GM19372 (cell line): Measurements from ENCODE around the gene MSGN1.
A peak's percentile ranks its signal among the peaks of the same experiment; 100 is the strongest.
"Not testable (repeated sequence)": the region's sequence is repeated elsewhere in the genome, so short reads cannot be mapped to it uniquely, and the experiment has no call there.

ENCODE experiments used
- ATAC-seq: cut with Tn5 transposase; IDR thresholded peaks from one replicate; pipeline ENCODE4 v1.9.1; 2021; ENCODE audit warnings: mild to moderate bottlenecking, low read depth, moderate library complexity; ENCODE audit not compliant: unreplicated experiment

MSGN1 gene

GRCh38 chr2:17804358-17804757 lies 11.9 kb upstream of the MSGN1 start:
- peak; percentile 65 for ATAC-seq

DNA sequence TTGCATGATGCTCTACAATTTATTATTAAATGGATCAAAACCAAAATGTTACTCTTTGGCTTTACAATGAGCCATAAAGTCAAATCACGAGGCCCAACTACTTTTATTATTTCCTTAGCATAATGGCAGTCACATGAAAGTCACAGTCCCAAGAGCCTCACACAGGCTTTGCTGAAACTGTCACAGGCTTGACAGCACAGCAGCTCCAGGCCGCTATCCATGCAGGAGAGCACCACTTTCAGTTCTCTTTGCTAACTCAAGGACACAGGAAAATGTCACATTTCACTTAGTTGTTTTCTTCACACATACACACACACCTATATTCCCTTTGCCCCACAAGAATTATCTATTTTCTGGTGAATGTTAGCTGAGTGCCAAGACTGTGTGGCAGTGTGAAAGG lies 11.1 kb upstream of the MSGN1 start:
- no peak for ATAC-seq

- no peak for ATAC-seq
These were observed 10.4 kb upstream of the MSGN1 start for GRCh38 chr2:17805717-17806363.

GRCh38 chr2:17813010-17813741 lies 3.1 kb upstream of the MSGN1 start:
- ATAC-seq, result peak; percentile 30

DNA sequence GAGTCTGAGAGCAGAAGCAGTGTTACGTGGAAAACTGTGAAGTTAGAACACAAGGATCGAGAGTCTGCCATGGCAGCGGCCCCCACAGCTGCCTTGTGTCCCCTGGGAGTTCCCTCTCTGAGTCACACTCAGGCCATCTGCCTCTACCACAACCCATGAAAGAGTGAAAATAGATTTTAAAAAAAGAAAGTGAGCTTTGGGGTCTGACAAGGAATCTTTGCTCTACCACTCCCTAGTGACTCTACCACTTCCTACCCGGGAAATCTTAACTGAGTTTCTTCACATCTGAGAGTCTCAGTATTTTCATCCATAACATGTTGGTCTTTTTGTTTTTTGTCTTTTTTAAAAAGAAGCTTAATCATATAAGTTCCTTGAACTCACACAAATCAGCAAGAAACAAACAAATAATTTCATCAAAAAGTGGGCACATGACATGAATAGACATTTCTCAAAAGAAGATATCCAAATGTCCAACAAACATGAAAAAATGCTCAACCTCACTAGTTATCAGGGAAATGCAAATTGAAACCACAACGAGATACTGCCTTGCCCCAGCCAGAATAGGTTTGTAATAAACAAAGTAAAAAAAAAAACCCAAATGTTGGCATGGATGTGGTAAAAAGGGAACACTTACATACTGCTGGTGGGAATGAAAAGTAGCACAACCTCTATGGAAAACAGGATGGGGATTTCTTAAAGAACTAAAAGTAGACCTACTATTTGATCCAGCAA lies 2.4 kb upstream of the MSGN1 start:
- ATAC-seq, result peak; percentile 81

DNA sequence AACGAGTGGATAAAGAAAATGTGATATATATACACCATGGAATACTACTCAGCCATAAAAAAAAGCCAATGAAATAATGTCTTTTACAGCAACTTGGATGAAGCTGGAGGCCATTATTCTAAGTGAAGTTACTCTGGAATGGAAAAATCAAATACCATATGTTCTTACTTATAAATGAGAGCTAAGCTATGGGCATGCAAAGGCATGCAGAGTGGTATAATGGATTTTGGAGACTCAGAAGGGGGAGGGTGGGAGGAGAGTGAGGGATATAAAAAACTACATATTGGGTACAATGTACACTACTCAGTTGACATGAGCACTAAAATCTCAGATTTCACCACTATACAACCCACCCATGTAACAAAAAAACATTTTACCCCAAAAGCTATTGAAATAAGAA lies 1.7 kb upstream of the MSGN1 start:
- ATAC-seq, result no peak

- no peak for ATAC-seq
These were observed 634 bp upstream of the MSGN1 start for GRCh38 chr2:17815468-17816184.

- no peak for ATAC-seq
These were observed 2.1 kb downstream of the MSGN1 start for GRCh38 chr2:17818235-17818815.

GRCh38 chr2:17821080-17821479 lies 4.8 kb downstream of the MSGN1 start:
- no peak for ATAC-seq

DNA sequence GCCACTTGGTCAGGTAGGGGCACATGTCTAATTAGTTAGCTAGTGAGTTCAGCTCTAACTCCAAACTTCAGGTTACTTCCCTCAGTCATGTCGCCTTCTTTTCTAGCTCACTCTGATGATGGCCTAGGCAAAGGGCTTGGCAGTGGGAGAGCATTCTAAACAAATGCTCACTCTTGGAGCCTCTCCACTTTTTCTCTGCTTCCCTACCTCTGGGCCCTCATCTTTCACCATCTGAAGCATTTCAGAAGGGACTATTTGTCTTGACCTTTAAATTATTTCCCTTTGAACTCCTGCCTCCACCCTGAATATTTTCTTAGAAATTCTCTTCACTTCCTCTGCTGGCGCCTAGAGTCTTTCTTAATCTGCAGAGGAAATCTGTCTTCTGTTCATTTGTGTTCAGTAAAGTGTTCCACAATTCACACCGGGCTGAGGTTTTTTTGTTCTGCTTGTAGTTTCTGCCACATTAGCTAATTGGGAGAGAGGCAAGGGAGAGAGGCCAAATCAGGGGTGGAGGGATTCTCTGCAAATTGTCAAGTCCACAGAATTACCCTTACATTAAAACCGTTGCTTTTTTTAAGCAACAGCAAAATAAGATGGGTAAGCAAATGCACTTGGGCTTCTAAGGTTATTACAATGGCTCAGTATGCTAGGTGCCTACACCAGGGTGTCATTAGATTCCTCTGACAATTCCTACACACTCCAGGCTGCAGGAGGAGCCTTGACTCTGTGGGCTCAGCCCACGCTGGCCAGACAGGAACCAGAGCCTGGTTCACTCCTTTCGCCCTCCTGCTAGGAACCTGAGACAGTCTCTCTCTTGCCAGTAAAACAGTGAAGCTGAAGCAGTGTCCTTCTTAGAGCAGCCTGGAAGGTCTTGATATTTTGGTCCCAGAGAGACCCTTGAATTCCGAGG lies 5.5 kb downstream of the MSGN1 start:
- peak; percentile 32 for ATAC-seq

- ATAC-seq, result peak; percentile 42
These were observed 6.3 kb downstream of the MSGN1 start for GRCh38 chr2:17822445-17823117.

DNA sequence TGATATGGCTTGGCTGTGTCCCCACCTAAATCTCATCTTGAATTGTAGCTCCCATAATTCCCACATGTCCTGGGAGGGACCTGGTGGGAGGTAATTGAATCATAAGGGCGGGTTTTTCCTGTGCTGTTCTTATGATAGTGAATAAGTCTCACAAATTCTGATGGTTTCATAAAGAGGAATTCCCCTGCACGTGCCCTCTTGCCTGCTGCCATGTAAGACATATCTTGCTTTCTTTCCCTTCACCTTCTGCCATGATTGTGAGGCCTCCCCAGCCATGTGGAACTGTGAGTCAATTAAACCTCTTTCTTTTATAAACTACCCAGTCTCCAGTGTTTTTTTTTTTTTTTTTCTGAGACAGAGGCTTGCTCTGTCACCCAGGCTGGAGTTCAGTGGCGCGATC lies 7.4 kb downstream of the MSGN1 start:
- not testable (repeated sequence) for ATAC-seq

DNA sequence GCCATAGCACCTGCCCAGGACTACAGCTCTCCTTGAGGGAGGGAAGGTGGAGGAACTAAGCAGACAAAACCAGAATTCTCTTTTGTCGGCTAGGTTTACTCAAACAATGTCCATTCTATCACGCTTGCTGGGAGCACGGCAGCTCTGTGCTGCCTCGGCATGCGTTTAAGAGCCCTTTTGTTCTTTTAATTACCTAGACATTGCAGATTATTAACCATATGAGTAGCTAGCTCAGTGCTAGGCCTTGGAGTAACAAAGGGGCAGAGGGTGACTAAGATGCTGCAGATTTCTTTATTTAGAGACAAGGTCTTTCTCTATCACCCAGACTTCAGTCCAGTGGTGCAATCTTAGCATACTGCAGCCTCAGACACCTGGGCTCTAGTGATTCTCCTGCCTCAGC lies 11.1 kb downstream of the MSGN1 start:
- no peak for ATAC-seq

DNA sequence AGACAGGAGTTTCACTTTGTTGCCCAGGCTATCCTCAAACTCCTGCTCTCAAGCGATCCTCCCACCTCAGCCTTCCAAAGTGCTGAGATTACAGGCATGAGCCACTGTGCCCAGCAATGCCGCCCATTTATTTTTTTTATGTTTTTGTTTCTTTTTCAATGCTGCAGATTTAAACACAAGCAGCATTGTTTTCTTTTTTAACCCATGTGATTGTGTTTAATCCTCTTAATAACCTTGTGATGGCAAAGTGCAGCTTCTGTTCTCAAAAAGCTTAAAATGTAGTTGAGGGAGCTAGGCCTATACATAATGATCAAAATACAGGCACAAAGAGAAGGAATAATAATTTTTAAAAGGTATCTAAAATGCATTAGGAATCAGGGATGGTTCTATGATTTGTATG lies 11.5 kb downstream of the MSGN1 start:
- ATAC-seq, result no peak

DNA sequence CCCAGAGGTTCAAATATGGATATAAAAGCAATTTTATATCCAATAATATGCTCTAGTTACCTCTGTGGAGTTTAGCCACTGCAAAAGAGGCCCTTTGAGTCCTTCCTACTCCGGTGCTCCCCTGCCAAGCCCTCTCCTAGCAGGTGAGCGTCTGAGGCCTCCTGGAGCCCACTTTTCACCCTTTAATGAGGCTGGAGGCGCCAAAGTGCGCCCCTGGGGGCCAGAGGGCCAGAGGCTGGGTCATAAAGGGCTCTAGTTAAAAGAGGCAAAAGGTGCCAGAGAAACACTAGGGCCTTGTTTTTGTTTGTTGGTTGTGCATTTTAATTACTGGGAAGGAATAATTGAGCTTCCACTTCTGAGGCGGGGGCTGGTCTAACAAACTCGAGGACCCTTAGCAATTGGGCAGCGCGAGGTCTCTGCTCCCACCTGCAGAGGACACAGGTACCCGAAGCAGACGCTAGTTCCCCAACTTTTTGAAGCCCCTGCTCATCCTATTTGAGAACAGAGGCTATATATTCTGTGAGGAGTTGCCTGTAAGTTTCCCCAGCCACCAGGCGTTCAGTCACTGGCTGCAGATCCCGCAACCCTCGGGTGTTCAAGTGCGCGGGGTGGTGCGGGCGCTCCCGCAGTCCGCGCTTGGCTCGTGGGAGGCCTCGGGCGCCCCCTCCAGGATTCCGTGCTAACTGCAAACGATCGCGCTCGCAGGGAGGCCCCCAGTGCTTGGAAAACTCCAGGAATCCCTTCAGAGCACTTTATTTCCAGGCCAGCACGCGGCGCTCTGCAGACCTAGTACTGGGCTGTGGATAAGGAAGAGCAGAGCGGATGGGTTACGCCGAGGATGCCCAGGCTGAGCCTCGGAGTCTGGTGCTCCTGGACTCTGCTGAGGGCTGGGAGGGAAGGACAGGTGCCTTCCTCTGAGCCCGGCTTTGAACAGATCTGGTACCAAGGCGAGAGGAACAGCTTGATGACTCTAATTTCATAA lies 14.1 kb downstream of the MSGN1 start:
- peak; percentile 87 for ATAC-seq

DNA sequence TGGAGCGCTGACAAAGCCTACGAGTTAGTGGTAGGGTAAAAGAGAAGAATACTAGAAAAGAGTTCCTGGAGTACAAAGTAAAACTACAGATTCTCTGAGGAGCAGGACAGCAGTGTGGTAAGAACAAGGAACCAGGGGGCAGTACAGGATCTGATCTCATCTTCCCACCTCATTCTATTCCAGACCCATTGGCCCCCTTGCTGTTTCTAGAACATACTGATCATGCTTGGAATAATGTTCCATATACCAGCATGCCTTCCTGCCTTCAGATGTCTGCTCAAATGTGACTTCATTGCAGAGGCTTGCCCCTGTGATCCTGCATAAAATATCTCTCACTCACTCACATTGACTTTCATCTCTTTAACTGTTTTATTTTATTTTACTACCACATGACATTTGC lies 19.3 kb downstream of the MSGN1 start:
- ATAC-seq, result no peak

- no peak for ATAC-seq
These were observed 23.7 kb downstream of the MSGN1 start for GRCh38 chr2:17839959-17840358.

- ATAC-seq, result no peak
These were observed 27.2 kb downstream of the MSGN1 start for GRCh38 chr2:17843457-17843856.
